Colonic mucosa (tissue), 4 donors: ENCODE data around the gene RTN4RL2. TPM values are rescaled to one million over a fixed set of nuclear protein-coding genes. Genes with fewer than 3 reads are reported as not detected.

Experiments used
- DNase-seq: peaks from one replicate; pipeline ENCODE4 v3.0.0-alpha.2; 2020
- H3K27ac ChIP-seq: fragments of 200-600 bp; one replicate; pipeline ENCODE4 v1.8.0; 2021
- H3K27me3 ChIP-seq: fragments of 200-600 bp; one replicate; pipeline ENCODE4 v1.8.0; 2021
- H3K36me3 ChIP-seq: fragments of 200-600 bp; one replicate; pipeline ENCODE4 v1.8.0; 2021
- H3K4me1 ChIP-seq: fragments of 200-600 bp; one replicate; pipeline ENCODE4 v1.8.0; 2021; ENCODE audit warnings: mild to moderate bottlenecking
- H3K4me3 ChIP-seq: fragments of 200-600 bp; one replicate; pipeline ENCODE4 v1.8.0; 2021
- H3K9ac ChIP-seq, 2 donors: one replicate each; pipeline ENCODE4 v1.7.0; 2013; ENCODE audit warnings: control low read depth in 2 of 2, low read depth in 2 of 2, low read length in 2 of 2
- H3K9me3 ChIP-seq: fragments of 200-600 bp; one replicate; pipeline ENCODE4 v1.8.0; 2021
- intact Hi-C: fragments of 100-400 bp; cut with DNase I; formaldehyde crosslinking; loops from one replicate; pipeline ENCODE4 v1.14.1; 2022
- total RNA-seq, 2 donors: library from RNA; stranded (reverse); fragmentation: NEBNext Ultra II Directional in 1 of 2; extraction: Animal tissue kit (Norgen Biotek cat#: 25700) in 1 of 2; gene quantifications; one replicate each; pipeline ENCODE4 v1.2.1, GENCODE V29; 2021
- TF ChIP-seq, protein P1 (sequence below): fragments of 200-600 bp; IDR thresholded peaks from one replicate; pipeline ENCODE4 v1.8.0; 2022; ENCODE audit warnings: antibody characterized with exemption, mild to moderate bottlenecking
- donor health status: healthy.
- donor health status: DM: no; HTN: no; CAD: no.
- donor health status: DM: no; HTN: no; CAD: no.

The RTN4RL2 gene
- total RNA-seq, 2 donors from 2014 or later = 0.54 to 0.82 TPM

DNA sequence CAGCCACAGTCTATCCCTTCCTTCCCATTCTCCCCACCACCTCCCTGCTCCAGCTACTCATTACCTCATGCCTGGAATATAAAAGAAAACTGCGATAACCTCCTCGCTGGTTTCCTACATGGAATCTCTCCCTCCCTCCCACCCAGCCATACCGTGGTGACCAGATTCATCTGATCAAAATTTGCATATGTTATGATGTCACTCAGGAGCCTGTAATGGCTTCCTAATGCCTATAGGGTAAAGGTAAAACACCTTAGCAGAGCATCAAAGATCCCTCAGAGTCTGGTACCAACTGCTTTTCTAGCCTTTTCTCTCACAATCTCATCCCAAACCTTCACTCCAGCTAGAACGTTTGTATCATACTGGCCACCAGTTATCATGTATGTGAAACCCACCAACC lies 19.6 kb downstream of the RTN4RL2 start:
- Histone ChIP-seq H3K36me3 (no peaks in the 10 kb centered on the region), H3K4me3 (no peak overlapping the region), H3K9ac (no peak overlapping the region), H3K27ac (no peak overlapping the region), H3K27me3 (peaks cover 11% of the 10 kb centered on the region), H3K4me1 (peaks cover 19% of the 10 kb centered on the region), H3K9me3 (no peaks in the 10 kb centered on the region)
- no peak for DNase-seq
- intact Hi-C loops = no loop called here
- TF ChIP-seq, protein P1, sequence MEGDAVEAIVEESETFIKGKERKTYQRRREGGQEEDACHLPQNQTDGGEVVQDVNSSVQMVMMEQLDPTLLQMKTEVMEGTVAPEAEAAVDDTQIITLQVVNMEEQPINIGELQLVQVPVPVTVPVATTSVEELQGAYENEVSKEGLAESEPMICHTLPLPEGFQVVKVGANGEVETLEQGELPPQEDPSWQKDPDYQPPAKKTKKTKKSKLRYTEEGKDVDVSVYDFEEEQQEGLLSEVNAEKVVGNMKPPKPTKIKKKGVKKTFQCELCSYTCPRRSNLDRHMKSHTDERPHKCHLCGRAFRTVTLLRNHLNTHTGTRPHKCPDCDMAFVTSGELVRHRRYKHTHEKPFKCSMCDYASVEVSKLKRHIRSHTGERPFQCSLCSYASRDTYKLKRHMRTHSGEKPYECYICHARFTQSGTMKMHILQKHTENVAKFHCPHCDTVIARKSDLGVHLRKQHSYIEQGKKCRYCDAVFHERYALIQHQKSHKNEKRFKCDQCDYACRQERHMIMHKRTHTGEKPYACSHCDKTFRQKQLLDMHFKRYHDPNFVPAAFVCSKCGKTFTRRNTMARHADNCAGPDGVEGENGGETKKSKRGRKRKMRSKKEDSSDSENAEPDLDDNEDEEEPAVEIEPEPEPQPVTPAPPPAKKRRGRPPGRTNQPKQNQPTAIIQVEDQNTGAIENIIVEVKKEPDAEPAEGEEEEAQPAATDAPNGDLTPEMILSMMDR = no peak

DNA sequence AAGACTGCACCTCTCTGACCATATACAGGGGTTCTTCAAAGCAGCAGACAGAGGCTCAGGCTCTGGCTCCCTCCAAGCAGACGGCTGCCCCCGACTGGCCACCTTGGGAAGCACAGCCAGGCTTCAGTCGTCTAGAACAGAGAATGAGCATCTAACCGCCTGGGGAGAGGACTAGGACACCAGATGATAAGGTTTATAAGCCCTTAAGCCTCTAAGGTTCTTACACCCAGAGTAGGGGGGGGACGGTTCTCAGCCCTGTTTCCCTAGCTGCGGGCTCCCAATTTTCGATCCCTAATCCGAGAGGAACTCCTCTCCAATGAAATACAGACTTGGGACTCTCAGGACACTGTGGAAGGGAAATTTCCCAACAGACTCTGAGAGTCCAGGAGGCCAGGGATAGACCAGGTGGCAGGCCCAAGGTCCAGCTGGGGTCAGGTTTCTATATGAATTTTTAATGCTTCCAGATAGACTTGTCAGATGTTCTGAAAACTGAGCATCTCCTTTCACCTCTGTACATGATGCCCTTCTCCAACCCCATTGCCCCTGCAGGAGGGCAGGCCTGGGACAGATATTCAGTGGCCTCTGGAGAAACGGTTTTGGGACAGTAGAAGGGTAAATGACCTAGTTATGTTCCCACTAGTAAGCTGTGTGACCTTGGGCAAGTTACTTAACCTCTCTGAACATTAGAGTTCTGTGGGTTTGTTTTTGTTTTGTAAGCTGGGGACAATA lies 20.2 kb downstream of the RTN4RL2 start:
- Histone ChIP-seq H3K36me3 (no peaks in the 10 kb centered on the region), H3K9me3 (no peaks in the 10 kb centered on the region), H3K27me3 (peaks cover 11% of the 10 kb centered on the region), H3K9ac (no peak overlapping the region), H3K27ac (no peak overlapping the region), H3K4me3 (no peak overlapping the region), H3K4me1 (peaks cover 19% of the 10 kb centered on the region)
- TF ChIP-seq, protein P1 = peak; percentile 65
- intact Hi-C loops = no loop called here
- DNase-seq = peak; percentile 89

GRCh38 chr11:57481315-57481714 lies 21.0 kb downstream of the RTN4RL2 start:
- TF ChIP-seq, protein P1 = no peak
- intact Hi-C loops = no loop called here
- H3K27me3 ChIP-seq = peaks cover 11% of the 10 kb centered on the region

DNA sequence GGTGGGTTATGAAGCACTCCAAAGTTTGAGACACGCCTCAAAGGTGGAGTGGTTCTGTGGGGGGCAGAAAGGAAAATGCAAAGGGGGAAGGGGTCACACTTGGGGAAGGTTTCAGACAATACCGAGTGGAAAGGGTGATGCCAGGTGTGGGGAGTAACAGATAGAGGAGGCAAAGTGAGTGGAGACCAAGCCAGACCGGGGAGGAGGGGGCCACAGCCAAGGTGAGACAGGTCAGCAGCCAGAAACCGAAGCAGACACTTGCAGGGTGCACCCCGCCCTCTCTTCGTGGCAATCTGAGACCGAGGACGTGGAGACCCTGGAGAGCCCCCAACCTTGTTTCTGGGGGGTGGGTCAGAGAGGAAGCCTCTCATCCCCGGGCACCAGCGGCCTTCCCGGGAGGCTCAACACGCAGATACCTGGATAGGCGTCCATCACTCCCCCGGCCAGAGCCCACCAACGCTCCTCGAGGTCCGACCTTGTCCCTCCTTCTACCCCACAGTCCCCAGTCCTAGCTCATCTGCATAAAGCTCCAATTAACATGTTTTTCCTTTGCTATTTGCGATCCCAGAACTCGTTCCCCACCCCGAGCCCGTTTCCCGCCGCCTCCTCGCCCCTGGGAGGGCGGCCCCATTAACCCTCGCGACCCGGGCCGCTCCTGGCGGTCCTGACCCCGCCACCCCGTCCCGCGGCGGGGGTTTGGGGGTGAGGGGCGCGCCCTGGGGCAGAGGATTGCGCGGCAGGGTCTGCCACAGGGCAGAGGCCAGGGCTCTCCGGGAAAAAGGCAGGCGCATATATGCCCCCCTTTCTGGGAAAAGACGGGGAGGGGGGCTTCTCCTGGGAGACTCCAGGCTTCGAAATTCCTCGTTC lies 21.8 kb downstream of the RTN4RL2 start:
- no peak overlapping the region for H3K9ac ChIP-seq
- H3K4me3 ChIP-seq = peak overlapping the region; percentile 19
- H3K27me3 ChIP-seq = peaks cover 11% of the 10 kb centered on the region
- no peak for DNase-seq
- H3K27ac ChIP-seq = no peak overlapping the region
- no peaks in the 10 kb centered on the region for H3K36me3 ChIP-seq
- TF ChIP-seq, protein P1 = no peak
- peaks cover 8% of the 10 kb centered on the region for H3K4me1 ChIP-seq
- intact Hi-C loops = no loop called here
- H3K9me3 ChIP-seq = no peaks in the 10 kb centered on the region

More at GRCh38 chr11:57481315-57481714, 21.0 kb downstream of the RTN4RL2 start:
- H3K4me3 ChIP-seq = no peak overlapping the region
- H3K9ac ChIP-seq = no peak overlapping the region
- H3K36me3 ChIP-seq = no peaks in the 10 kb centered on the region
- no peaks in the 10 kb centered on the region for H3K9me3 ChIP-seq
- no peak for DNase-seq
- no peak overlapping the region for H3K27ac ChIP-seq
- peaks cover 15% of the 10 kb centered on the region for H3K4me1 ChIP-seq

DNA sequence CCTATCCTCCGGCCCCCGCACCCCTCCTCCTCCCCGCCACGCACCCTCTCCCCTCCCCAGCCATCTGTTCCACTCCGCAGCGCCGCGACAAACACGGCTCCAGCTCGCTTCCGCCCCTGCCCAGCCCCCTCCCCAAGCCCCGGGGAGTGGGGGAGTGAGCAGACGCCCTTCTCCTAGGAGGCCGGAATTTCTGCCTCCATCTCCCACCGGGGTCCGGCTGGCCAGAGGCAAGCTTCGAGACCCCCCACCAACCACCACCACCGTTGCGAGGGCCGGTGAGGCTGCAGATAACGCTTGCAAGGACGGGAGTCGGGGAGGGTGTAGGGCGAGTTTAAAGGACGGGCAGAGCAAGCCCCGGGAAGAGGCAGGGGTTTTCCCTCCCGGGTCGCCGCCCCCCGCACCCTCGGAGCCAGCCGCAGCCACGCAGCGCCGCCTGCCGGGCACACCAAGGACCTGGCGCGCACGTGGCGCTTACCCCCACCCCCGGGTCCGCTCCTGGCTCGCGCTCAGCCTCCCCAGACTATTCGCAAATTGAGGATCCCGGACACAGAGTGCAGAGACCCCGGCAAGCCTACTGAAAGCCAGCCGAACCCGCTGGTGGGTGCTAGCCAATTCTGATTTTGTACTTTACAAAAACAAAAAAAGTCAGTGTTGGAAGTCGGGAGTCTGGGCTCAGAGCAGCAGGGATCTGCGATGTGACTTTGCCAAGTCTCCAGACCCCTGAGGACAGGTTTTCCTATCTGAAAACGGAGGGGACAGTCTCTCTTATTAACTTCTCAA lies 22.6 kb downstream of the RTN4RL2 start:
- TF ChIP-seq, protein P1 = peak; percentile 49
- Histone ChIP-seq H3K4me1 (peaks cover 4% of the 10 kb centered on the region), H3K9me3 (no peaks in the 10 kb centered on the region), H3K4me3 (peak overlapping the region; percentile 19), H3K36me3 (no peaks in the 10 kb centered on the region), H3K9ac (no peak overlapping the region), H3K27ac (no peak overlapping the region), H3K27me3 (peaks cover 11% of the 10 kb centered on the region)
- intact Hi-C loops = no loop called here
- DNase-seq = no peak
